Activated T-cell treated with anti-CD3 and anti-CD28 coated beads, Interleukin-2, amount 50 U/mL, for 72 hours (primary cell): ENCODE measurements around the gene DIPK1C. TPM values are rescaled to one million over a fixed set of nuclear protein-coding genes. Genes with fewer than 3 reads are reported as not detected.
"Not testable (repeated sequence)": the region's sequence is repeated elsewhere in the genome, so short reads cannot be mapped to it uniquely, and the experiment has no call there.

Source experiments
- ATAC-seq, 2 donors: fragments of 150-1000 bp; cut with Tn5 transposase; replicated peaks in 1 of 2; 2 replicates each; pipeline ENCODE4 v1.10.0; 2021; ENCODE audit warnings: moderate library complexity in 2 of 2, mild to moderate bottlenecking in 1 of 2
- DNase-seq, 2 donors: peaks; one replicate each; pipeline ENCODE4 v3.0.0; 2021 to 2022; ENCODE audit warnings: mixed read lengths in 1 of 2
- H3K27ac Mint-ChIP-seq: one replicate; pipeline ENCODE4 v1.8.0; 2022; ENCODE audit warnings: mild to moderate bottlenecking, moderate library complexity, mixed read lengths
- H3K27me3 Mint-ChIP-seq: one replicate; pipeline ENCODE4 v1.8.0; 2022; ENCODE audit warnings: low read depth, mixed read lengths
- H3K36me3 Mint-ChIP-seq, 2 donors: one replicate each; pipeline ENCODE4 v1.8.0; 2022; ENCODE audit warnings: mixed read lengths in 2 of 2, mild to moderate bottlenecking in 1 of 2; ENCODE audit not compliant: insufficient read depth in 2 of 2
- H3K4me1 Mint-ChIP-seq: one replicate; pipeline ENCODE4 v1.8.0; 2022; ENCODE audit warnings: low read depth, mixed read lengths
- H3K4me3 Mint-ChIP-seq, 2 donors: one replicate each; pipeline ENCODE4 v1.8.0; 2022; ENCODE audit warnings: mild to moderate bottlenecking in 2 of 2, mixed read lengths in 2 of 2, moderate library complexity in 2 of 2
- H3K9me3 Mint-ChIP-seq, 2 donors: one replicate each; pipeline ENCODE4 v1.8.0; 2022; ENCODE audit warnings: mixed read lengths in 2 of 2
- total RNA-seq, 2 donors: library from RNA; stranded (reverse); gene quantifications; one replicate each; pipeline ENCODE4 v1.2.3, GENCODE V29; 2022

The DIPK1C gene
- total RNA-seq: not detected

DNA sequence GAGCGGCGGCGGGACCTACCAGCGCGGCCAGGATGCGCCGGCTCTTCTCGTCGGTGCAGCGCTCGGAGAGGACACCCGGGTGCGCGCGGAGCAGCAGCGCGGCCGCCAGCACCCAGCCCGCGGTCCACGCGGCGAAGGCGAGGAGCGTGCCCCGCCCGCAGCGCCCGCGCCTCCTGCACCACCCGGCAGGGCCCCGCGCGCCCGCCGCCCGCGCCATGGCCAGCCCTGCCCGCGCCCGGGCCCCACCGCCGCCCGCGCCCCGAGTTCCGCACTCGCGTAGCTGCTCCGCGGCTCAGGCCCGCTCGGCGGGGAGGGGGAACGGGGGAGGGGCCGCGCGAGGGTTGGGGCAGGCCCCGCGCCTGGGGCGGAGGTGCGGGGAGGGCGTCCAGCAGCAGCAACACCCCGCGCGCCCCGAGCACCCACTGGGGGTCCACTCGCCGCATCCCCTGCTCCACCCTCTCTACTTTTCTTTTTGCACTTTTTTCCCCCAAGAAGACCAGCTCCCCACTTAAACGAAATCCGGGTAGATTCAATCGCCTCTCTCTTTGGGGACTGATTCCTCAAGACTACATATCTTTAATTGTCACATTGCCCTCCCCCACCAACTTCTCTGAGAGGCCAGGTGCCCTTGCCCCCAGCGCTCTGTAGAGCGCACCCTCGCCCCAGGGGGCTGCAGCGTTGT is at the start of gene DIPK1C:
DIPK1C (minus strand) TSS at position 266 of the 682 bp plus-strand sequence; CDS start at position 217, 49 bp downstream.
- H3K27ac Mint-ChIP-seq: no peak within 1 kb of the TSS
- no peaks in the 10 kb centered on the region for H3K9me3 Mint-ChIP-seq
- H3K4me3 Mint-ChIP-seq: peak within 1 kb of the TSS; percentile 82 to 83
- peak in 1 of 2 donors; percentile 7 for DNase-seq
- peak; percentile 24 to 39 for ATAC-seq
- H3K4me1 Mint-ChIP-seq: peaks cover 9% of the 10 kb centered on the region
- peaks cover 42% of the 10 kb centered on the region for H3K27me3 Mint-ChIP-seq
- no peaks in the 10 kb centered on the region for H3K36me3 Mint-ChIP-seq

- Mint-ChIP-seq H3K4me3 (no peak overlapping the region), H3K27ac (peak overlapping the region; percentile 29), H3K36me3 (peaks cover 6 to 33% of the 10 kb centered on the region in 2 donors), H3K27me3 (no peaks in the 10 kb centered on the region), H3K9me3 (no peaks in the 10 kb centered on the region), H3K4me1 (peaks cover 6% of the 10 kb centered on the region)
- DNase-seq (no peak), ATAC-seq (no peak)
Observed at GRCh38 chr18:74506448-74507084, 49.5 kb upstream of the DIPK1C start.

GRCh38 chr18:74505776-74506175 is 48.7 kb upstream of the DIPK1C start:
- Mint-ChIP-seq H3K27me3 (no peaks in the 10 kb centered on the region), H3K4me3 (no peak overlapping the region), H3K4me1 (peaks cover 6% of the 10 kb centered on the region), H3K9me3 (no peaks in the 10 kb centered on the region), H3K36me3 (peaks cover 8 to 37% of the 10 kb centered on the region in 2 donors), H3K27ac (no peak overlapping the region)
- DNase-seq (no peak), ATAC-seq (no peak)

DNA sequence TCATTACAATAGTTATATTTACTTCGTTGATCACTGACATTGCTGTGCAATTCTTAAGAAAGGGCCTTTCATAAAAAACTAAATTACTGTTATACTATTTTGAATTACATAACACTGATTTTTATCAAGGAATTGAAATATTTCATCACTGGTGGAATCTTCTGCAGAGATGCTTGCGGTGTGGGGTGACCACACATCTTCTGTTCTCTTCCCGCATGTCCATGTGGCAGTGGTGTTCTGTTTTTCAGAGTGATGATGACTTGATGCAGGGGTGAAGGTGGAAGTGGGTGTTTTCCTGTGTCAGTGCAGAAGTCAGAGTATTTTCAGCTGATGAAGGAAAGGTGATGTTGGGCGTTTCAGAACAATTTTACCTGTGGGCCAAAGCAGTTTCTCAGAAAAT is 46.0 kb upstream of the DIPK1C start:
- Mint-ChIP-seq H3K9me3 (no peaks in the 10 kb centered on the region), H3K4me1 (peaks cover 23% of the 10 kb centered on the region), H3K4me3 (no peak overlapping the region), H3K27me3 (no peaks in the 10 kb centered on the region), H3K36me3 (peaks cover 14 to 42% of the 10 kb centered on the region in 2 donors), H3K27ac (no peak overlapping the region)
- DNase-seq (no peak), ATAC-seq (no peak)

- ATAC-seq (no peak), DNase-seq (no peak)
- H3K9me3 Mint-ChIP-seq: no peaks in the 10 kb centered on the region
- H3K4me3 Mint-ChIP-seq: peak overlapping the region in 1 of 2 donors; percentile 74
- H3K4me1 Mint-ChIP-seq: peaks cover 33% of the 10 kb centered on the region
- H3K27me3 Mint-ChIP-seq: no peaks in the 10 kb centered on the region
- H3K36me3 Mint-ChIP-seq: peaks cover 11 to 29% of the 10 kb centered on the region in 2 donors
- peak overlapping the region; percentile 78 for H3K27ac Mint-ChIP-seq
Observed at GRCh38 chr18:74501386-74501785, 44.3 kb upstream of the DIPK1C start.

- ATAC-seq, H3K9me3 Mint-ChIP-seq, H3K27me3 Mint-ChIP-seq, DNase-seq: not testable (repeated sequence)
- Mint-ChIP-seq H3K27ac (peak overlapping the region; percentile 78), H3K4me3 (peak overlapping the region; percentile 57 to 74), H3K36me3 (peaks cover 12 to 32% of the 10 kb centered on the region in 2 donors), H3K4me1 (peaks cover 33% of the 10 kb centered on the region)
Observed at GRCh38 chr18:74500774-74501173, 43.7 kb upstream of the DIPK1C start.

DNA sequence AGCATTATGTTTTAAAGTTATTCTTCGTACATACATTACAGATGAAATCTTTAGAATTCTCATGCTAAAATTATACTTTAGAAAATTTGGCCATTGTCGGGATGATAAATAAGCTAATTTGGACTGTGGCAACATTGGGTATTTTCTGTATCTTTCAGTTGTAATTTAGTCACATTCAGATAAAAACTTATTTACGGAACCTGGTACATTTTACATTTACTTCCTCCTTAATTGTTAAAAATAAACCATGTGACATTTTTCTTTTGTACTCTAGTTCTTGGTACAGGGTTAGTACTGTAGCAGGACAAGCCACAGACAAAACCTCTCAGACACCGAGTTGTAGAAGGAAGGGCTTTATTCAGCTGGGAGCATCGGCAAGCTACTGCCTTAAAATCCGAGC is 43.3 kb upstream of the DIPK1C start:
- no peak for ATAC-seq
- H3K4me3 Mint-ChIP-seq: peak overlapping the region; percentile 57 to 74
- H3K36me3 Mint-ChIP-seq: peaks cover 12 to 32% of the 10 kb centered on the region in 2 donors
- peak overlapping the region; percentile 78 for H3K27ac Mint-ChIP-seq
- no peak for DNase-seq
- peaks cover 33% of the 10 kb centered on the region for H3K4me1 Mint-ChIP-seq
- no peaks in the 10 kb centered on the region for H3K27me3 Mint-ChIP-seq
- H3K9me3 Mint-ChIP-seq: no peaks in the 10 kb centered on the region

- Mint-ChIP-seq H3K9me3 (no peaks in the 10 kb centered on the region), H3K36me3 (peaks cover 12 to 31% of the 10 kb centered on the region in 2 donors), H3K4me1 (peaks cover 33% of the 10 kb centered on the region), H3K27me3 (no peaks in the 10 kb centered on the region), H3K27ac (peak overlapping the region; percentile 91), H3K4me3 (peak overlapping the region; percentile 97 to 98)
- ATAC-seq (peak in 1 of 2 donors; percentile 9), DNase-seq (peak; percentile 29 to 42)
Observed at GRCh38 chr18:74499633-74500032, 42.5 kb upstream of the DIPK1C start.

DNA sequence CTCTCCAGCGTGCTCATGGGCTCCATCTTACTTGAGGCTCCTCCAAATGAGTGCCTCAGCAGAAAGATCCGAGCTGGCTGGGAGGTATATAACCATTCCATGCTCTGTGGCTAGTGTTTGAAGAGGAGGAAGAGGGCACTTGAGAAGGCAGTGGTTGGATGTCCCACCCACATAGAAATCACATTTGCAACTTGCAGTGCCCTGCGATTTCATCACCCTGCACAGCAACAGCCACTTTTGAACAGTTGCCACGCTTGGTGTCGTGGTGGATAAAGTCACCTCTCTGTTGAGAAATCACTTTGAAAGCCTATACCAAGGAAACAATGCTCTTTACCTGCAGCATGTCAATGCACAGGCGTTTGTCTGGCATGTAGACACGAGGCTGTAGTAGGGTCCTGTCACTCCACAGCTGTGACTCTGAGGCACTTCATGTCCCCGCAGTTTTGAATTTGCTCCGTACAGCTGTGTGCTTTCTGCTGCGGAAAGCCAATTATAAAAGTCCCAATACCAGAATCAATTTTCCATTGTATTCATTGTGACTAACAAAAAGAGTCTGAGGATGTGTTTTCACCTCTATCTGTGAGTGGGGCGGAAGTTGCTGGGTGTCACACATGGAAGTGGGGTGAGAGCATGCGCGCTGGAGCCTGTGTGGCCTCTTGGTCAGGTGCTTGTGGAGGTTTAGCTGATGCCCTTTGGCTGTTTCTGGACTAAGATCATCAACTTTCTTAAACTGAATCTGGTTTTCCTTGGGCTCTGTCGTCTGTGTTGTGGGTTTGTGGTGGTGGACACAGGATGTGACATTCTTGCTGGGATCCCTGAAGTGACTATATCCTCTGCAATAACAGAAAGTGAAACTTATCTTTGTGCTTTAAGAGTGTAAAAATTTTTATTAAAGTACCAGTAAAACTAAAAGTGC is 41.9 kb upstream of the DIPK1C start:
- no peaks in the 10 kb centered on the region for H3K9me3 Mint-ChIP-seq
- H3K36me3 Mint-ChIP-seq: peaks cover 12 to 28% of the 10 kb centered on the region in 2 donors
- peaks cover 33% of the 10 kb centered on the region for H3K4me1 Mint-ChIP-seq
- H3K27ac Mint-ChIP-seq: peak overlapping the region; percentile 91
- no peaks in the 10 kb centered on the region for H3K27me3 Mint-ChIP-seq
- ATAC-seq (peak; percentile 67 to 68), DNase-seq (peak; percentile 85 to 86)
- peak overlapping the region; percentile 97 to 98 for H3K4me3 Mint-ChIP-seq

GRCh38 chr18:74497778-74498177 is 40.7 kb upstream of the DIPK1C start:
- Mint-ChIP-seq H3K4me1 (peaks cover 33% of the 10 kb centered on the region), H3K36me3 (peaks cover 12 to 21% of the 10 kb centered on the region in 2 donors)

GRCh38 chr18:74497324-74497676 is 40.2 kb upstream of the DIPK1C start:
- no peak for ATAC-seq

More at GRCh38 chr18:74497778-74498177, 40.7 kb upstream of the DIPK1C start:
- Mint-ChIP-seq H3K27ac (peak overlapping the region; percentile 91), H3K27me3 (no peaks in the 10 kb centered on the region), H3K4me3 (peak overlapping the region; percentile 97 to 98), H3K9me3 (no peaks in the 10 kb centered on the region)
- DNase-seq (no peak), ATAC-seq (no peak)

DNA sequence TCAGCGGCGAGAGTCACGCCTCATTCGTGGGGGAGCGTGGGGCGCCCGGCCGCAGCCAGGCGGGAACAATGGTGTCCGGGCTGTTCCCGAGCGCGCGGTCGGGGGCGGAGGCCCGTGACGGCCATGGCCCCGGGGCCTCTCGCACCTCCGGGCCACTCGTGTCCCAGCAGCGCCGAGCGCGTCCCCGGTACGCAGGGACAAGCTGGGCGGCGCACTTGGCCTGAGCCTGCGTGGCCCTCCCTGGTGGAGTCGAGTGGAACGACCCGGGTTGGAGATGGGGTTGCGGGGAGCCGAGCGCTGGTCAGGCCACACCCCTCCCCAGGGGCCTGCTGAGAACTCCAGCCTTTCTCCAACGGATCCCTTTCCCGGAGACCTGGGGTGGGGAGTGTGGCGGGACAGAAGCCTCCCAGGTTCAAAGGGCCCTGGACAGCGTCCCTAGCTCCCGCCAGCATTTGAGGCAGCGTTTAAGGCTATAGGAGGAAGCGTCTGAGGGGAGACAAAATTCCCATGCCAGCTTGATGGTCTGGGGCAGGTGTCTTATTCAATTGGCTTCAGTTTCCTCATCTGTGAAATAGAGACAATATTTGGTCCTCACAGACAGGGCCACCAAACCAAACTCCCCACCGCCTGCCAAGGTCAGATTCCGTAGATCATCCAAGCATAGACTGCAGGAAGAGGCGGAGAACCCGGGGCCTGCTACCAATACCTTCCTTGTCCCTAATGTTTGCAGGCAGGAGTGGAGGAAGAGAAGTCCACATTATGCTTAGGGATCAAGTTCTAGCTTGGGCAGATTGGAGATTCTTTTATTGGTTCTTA is 39.6 kb upstream of the DIPK1C start:
- no peaks in the 10 kb centered on the region for H3K9me3 Mint-ChIP-seq

More at GRCh38 chr18:74497324-74497676, 40.2 kb upstream of the DIPK1C start:
- H3K4me1 Mint-ChIP-seq: peaks cover 33% of the 10 kb centered on the region
- H3K9me3 Mint-ChIP-seq: no peaks in the 10 kb centered on the region
- H3K4me3 Mint-ChIP-seq: peak overlapping the region; percentile 97 to 98
- no peak for DNase-seq
- no peaks in the 10 kb centered on the region for H3K27me3 Mint-ChIP-seq
- H3K36me3 Mint-ChIP-seq: peaks cover 12 to 16% of the 10 kb centered on the region in 2 donors
- H3K27ac Mint-ChIP-seq: peak overlapping the region; percentile 91

More for the DNA sequence above, 39.6 kb upstream of the DIPK1C start:
- Mint-ChIP-seq H3K36me3 (peaks cover 9 to 13% of the 10 kb centered on the region in 2 donors), H3K4me3 (peak overlapping the region; percentile 97 to 98), H3K4me1 (peaks cover 33% of the 10 kb centered on the region), H3K27ac (peak overlapping the region; percentile 91), H3K27me3 (no peaks in the 10 kb centered on the region)
- ATAC-seq (peak; percentile 31 to 32), DNase-seq (peak; percentile 60 to 63)
